HepG2 (cell line): Measurements from ENCODE around the gene OSGIN1. TPM values are rescaled to one million over a fixed set of nuclear protein-coding genes. Genes with fewer than 3 reads are reported as not detected.

Source experiments
- ATAC-seq: fragments of 200-7000 bp; cut with Tn5 transposase; 3 replicates; pipeline ENCODE4 v1.9.1; 2020; ENCODE audit warnings: mild to moderate bottlenecking, moderate library complexity
- BruUV-seq: library from RNA; stranded (reverse); fragments of 400-500 nt; replicated peaks from 2 replicates; lab custom pipeline; 2021; lab: Mats Ljungman, UMichigan
- CTCF ChIA-PET: fragments of 300-600 bp; formaldehyde crosslinking; extraction: SDS; loops from one replicate; lab custom pipeline; 2021; ENCODE audit warnings: low total read pairs, inconsistent platforms, low intra/inter-chr PET ratio; lab: Yijun Ruan, JAX
- POLR2A ChIA-PET: fragments of 350-600 bp; sonication (Branson Sonifier 250); formaldehyde crosslinking; loops from one replicate; lab custom pipeline; 2020; ENCODE audit warnings: antibody characterized with exemption, inconsistent platforms; lab: Yijun Ruan, JAX
- DNase-seq: peaks from one replicate; pipeline ENCODE4 v3.0.0-alpha.2; 2015; ENCODE audit warnings: low spot score
- FAIRE-seq: peaks from 3 replicates; lab custom pipeline; 2011; peaks lifted over from hg19 to GRCh38; lab: Jason Lieb, UNC
- H2AFZ ChIP-seq: one replicate; pipeline ENCODE4 v1.6.1; 2011; ENCODE audit warnings: low read length, inconsistent platforms
- H3K27ac ChIP-seq: fragments of 300-600 bp; 3 replicates; pipeline ENCODE4 v1.8.0; 2011; ENCODE audit warnings: mixed run types, mild to moderate bottlenecking, mixed read lengths, low read length, inconsistent platforms; ENCODE audit not compliant: insufficient read depth; ENCODE audit errors: extremely low read length
- H3K27me3 ChIP-seq, 2 experiments: fragments of 200-600 bp in 1 of 2; 2 replicates in 1 of 2; 3 replicates in 1 of 2; pipeline versions ENCODE4 v1.6.0 to v1.8.0; 2011; ENCODE audit warnings: low read length in 2 of 2, mild to moderate bottlenecking in 2 of 2, moderate library complexity in 2 of 2, inconsistent platforms in 1 of 2; ENCODE audit not compliant: insufficient read depth in 2 of 2, control insufficient read depth in 1 of 2
- H3K36me3 ChIP-seq, 2 experiments: fragments of 200-600 bp in 1 of 2; replicated peaks in 1 of 2; 2 replicates in 1 of 2; 3 replicates in 1 of 2; pipeline versions ENCODE4 v1.5.1 to v1.8.0; 2011; ENCODE audit warnings: low read length in 2 of 2, inconsistent platforms in 1 of 2; ENCODE audit not compliant: insufficient read depth in 2 of 2, control insufficient read depth in 1 of 2
- H3K4me1 ChIP-seq: 2 replicates; pipeline ENCODE4 v1.5.1; 2012; ENCODE audit warnings: low read length, inconsistent platforms; ENCODE audit not compliant: insufficient read depth
- H3K4me2 ChIP-seq: 2 replicates; pipeline ENCODE4 v1.6.0; 2011; ENCODE audit warnings: low read depth, low read length, inconsistent platforms
- H3K4me3 ChIP-seq, 3 experiments: fragments of 200-600 bp in 1 of 3; sonication (generic), shearing (Covaris generic) in 1 of 3; replicated peaks in 1 of 3; 2 replicates each; pipeline ENCODE4 v1.5.1; 2011 to 2016; ENCODE audit warnings: low read length in 3 of 3, inconsistent platforms in 2 of 3, low read depth in 2 of 3, mild to moderate bottlenecking in 2 of 3, control low read depth in 1 of 3, mixed read lengths in 1 of 3; ENCODE audit not compliant: insufficient read depth in 1 of 3
- H3K79me2 ChIP-seq: one replicate; pipeline ENCODE4 v1.6.1; 2011; ENCODE audit warnings: low read length, inconsistent platforms; ENCODE audit not compliant: insufficient read depth
- H3K9ac ChIP-seq: 2 replicates; pipeline ENCODE4 v1.6.0; 2011; ENCODE audit warnings: mild to moderate bottlenecking, low read depth, low read length, inconsistent platforms; ENCODE audit not compliant: insufficient read depth
- H3K9me3 ChIP-seq: 2 replicates; pipeline ENCODE4 v1.5.1; 2012; ENCODE audit warnings: mild to moderate bottlenecking, low read length
- H4K20me1 ChIP-seq: 2 replicates; pipeline ENCODE4 v1.6.0; 2011; ENCODE audit warnings: inconsistent platforms, mild to moderate bottlenecking, low read length, moderate library complexity; ENCODE audit not compliant: insufficient read depth
- GMEB1 ChIP-seq: sonication (generic); formaldehyde crosslinking; IDR thresholded peaks from 2 replicates; pipeline ENCODE4 v1.5.1; 2020; ENCODE audit warnings: missing genetic modification reagents, mild to moderate bottlenecking, borderline replicate concordance
- HMGXB3 ChIP-seq: sonication (generic); formaldehyde crosslinking; IDR thresholded peaks from 2 replicates; pipeline ENCODE4 v1.4.0; 2020; ENCODE audit warnings: missing genetic modification reagents, borderline replicate concordance
- NFKB2 ChIP-seq: sonication (generic); formaldehyde crosslinking; IDR thresholded peaks from 2 replicates; pipeline ENCODE4 v1.4.0; 2020; ENCODE audit warnings: missing genetic modification reagents, borderline replicate concordance
- ZNF136 ChIP-seq: sonication (generic); formaldehyde crosslinking; IDR thresholded peaks from 2 replicates; pipeline ENCODE4 v1.8.1; 2022; ENCODE audit warnings: low read depth, mild to moderate bottlenecking, moderate library complexity, missing genetic modification reagents
- WGBS: methylation state at CpG from one replicate; pipeline ENCODE4 v1.1.6; 2017; ENCODE audit warnings: low lambda C conversion rate; 5-methylcytosine and 5-hydroxymethylcytosine counted together
- in situ Hi-C: cut with HindIII; loops from 2 replicates; pipeline ENCODE4 v1.10.0; 2017; ENCODE audit warnings: low pct_unique_long_range_greater_than_20kb; ENCODE audit not compliant: extremely low pct_ligation_motif_present
- intact Hi-C: fragments of 100-400 bp; cut with micrococcal nuclease; formaldehyde crosslinking; loops from one replicate; pipeline ENCODE4 v1.10.0; 2022; ENCODE audit not compliant: unreplicated experiment
- polyA plus RNA-seq, 8 experiments: library from polyadenylated mRNA; depleted of rRNA in 3 of 8; stranded (reverse) in 7 of 8; unstranded in 1 of 8; fragments of >200 nt; fragmentation: Illumina TruSeq in 4 of 8; extraction: Trizol in 4 of 8; gene quantifications; 2 replicates each; pipeline versions ENCODE4 v1.2.1 to v1.2.3, GENCODE V29; 2011 to 2016; ENCODE audit warnings: low read depth in 4 of 8, missing spikeins in 1 of 8, mixed read lengths in 1 of 8; ENCODE audit not compliant: insufficient read depth in 1 of 8
- total RNA-seq, 5 experiments: library from RNA; depleted of rRNA; stranded (reverse); fragments of >200 nt; fragmentation: Illumina TruSeq; extraction: Trizol; gene quantifications; 2 replicates each; pipeline ENCODE4 v1.2.3, GENCODE V29; 2016; ENCODE audit warnings: low read depth in 1 of 5

OSGIN1 gene
- total and polyA plus RNA-seq, 2 of the 13 experiments (the other 11 are each of a cell fraction or from before 2014, with no cell fraction given) = 20.5 to 27.1 TPM

DNA sequence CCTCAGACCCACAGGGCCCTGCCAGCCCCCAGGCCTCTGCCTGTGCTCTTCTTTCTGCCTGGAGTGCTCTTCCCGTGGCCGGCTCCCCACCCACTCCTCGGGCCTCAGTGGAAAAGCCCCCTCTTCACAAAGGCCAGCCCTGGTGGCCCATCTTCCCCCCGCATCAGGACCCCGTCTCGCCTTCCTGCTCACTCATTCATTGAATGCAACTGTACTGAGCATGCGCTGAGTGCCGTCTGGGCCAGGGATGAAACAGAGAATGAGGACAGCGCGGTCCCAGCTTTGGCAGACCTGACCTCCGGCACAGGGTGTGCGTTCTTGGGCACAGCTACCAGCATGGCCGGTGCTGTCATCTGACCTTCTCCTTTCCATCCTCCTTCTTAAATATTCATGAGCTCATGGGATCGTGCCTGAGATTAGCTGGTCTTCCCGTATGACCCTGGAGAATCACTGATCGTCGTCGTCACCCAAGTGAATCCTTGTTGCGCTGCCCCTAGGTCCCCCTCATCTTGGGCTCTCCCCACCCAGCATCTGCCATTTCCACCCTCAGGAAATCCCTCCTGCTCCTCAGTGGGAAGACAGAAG is 16.4 kb upstream of the OSGIN1 start:
- H3K9ac ChIP-seq = no peak overlapping the region
- no peak for ATAC-seq
- ChIA-PET CTCF (no interaction called here), POLR2A (interaction anchor here (0.8 to 3.9 kb wide), 3 partner anchors 11 to 17 kb away, joined by 3 to 16 read pairs (median 3); partner anchors contain the start of gene OSGIN1)
- TF ChIP-seq ZNF136 (CRISPR knock-in tag) (no peak), NFKB2 (CRISPR knock-in tag) (no peak), HMGXB3 (CRISPR knock-in tag) (no peak), GMEB1 (CRISPR knock-in tag) (no peak)
- FAIRE-seq = no peak
- peaks cover 8 to 69% of the 10 kb centered on the region in 2 experiments; a peak in 3 of 5 replicates for H3K27me3 ChIP-seq
- no peak overlapping the region for H3K27ac ChIP-seq
- no peak overlapping the region for H2AFZ ChIP-seq
- no peaks in the 10 kb centered on the region for H3K9me3 ChIP-seq
- no peak overlapping the region for H3K4me3 ChIP-seq
- H4K20me1 ChIP-seq = no peaks in the 10 kb centered on the region
- WGBS = 75% methylated on average over 18 of the region's 19 CpGs
- peaks cover 52% of the 10 kb centered on the region for H3K4me1 ChIP-seq
- BruUV-seq = no TSS peak
- H3K79me2 ChIP-seq = no peaks in the 10 kb centered on the region
- no peak overlapping the region for H3K4me2 ChIP-seq
- in situ Hi-C loops (no loop called here), intact Hi-C loops (no loop called here)
- no peak for DNase-seq
- H3K36me3 ChIP-seq = no peaks in the 10 kb centered on the region
